GM12878 (cell line): Measurements from ENCODE around the gene ATXN1. TPM values are rescaled to one million over a fixed set of nuclear protein-coding genes. Genes with fewer than 3 reads are reported as not detected.

ENCODE experiments used
- ATAC-seq: fragments of 200-7000 bp; cut with Tn5 transposase; 3 replicates; pipeline ENCODE4 v1.9.1; 2020; ENCODE audit warnings: mild to moderate bottlenecking, moderate library complexity
- BruUV-seq: library from RNA; stranded (reverse); fragments of 400-500 nt; replicated peaks from 2 replicates; lab custom pipeline; 2021; lab: Mats Ljungman, UMichigan
- CTCF ChIA-PET: fragments of 300-600 bp; sonication (Branson Sonifier 250); formaldehyde crosslinking; extraction: SDS; loops from one replicate; lab custom pipeline; 2021; ENCODE audit warnings: inconsistent platforms; lab: Yijun Ruan, JAX
- POLR2A ChIA-PET: fragments of 350-600 bp; formaldehyde crosslinking; extraction: SDS; loops from one replicate; lab custom pipeline; 2021; ENCODE audit warnings: inconsistent platforms; lab: Charles Lee
- RAD21 ChIA-PET: fragments of 300-600 bp; sonication (Branson Sonifier 250); formaldehyde crosslinking; loops from one replicate; lab custom pipeline; 2023; ENCODE audit warnings: antibody characterized with exemption; ENCODE audit not compliant: unreplicated experiment; lab: Charles Lee
- SMC1A ChIA-PET: fragments of 300-600 bp; sonication (Branson Sonifier 250); formaldehyde crosslinking; loops from one replicate; lab custom pipeline; 2023; ENCODE audit not compliant: unreplicated experiment, uncharacterized antibody; lab: Charles Lee
- DNase-seq: peaks from one replicate; pipeline ENCODE4 v3.0.0-alpha.2; 2011; ENCODE audit warnings: low read depth, low spot score
- FAIRE-seq: peaks from 3 replicates; lab custom pipeline; 2011; peaks lifted over from hg19 to GRCh38; lab: Jason Lieb, UNC
- H2AFZ ChIP-seq: 2 replicates; pipeline ENCODE4 v1.6.0; 2011; ENCODE audit warnings: low read depth, low read length, control low read depth; ENCODE audit not compliant: control insufficient read depth
- H3K27ac ChIP-seq: 2 replicates; pipeline ENCODE4 v1.5.1; 2011; ENCODE audit warnings: control low read depth; ENCODE audit not compliant: control insufficient read depth, insufficient read depth
- H3K27me3 ChIP-seq, 2 experiments: replicated peaks in 1 of 2; 2 replicates each; pipeline versions ENCODE4 v1.6.0 to v1.6.1; 2011; ENCODE audit warnings: low read length in 1 of 2; ENCODE audit not compliant: control insufficient read depth in 2 of 2, insufficient read depth in 2 of 2
- H3K36me3 ChIP-seq, 2 experiments: 2 replicates each; pipeline ENCODE4 v1.5.1; 2011; ENCODE audit warnings: low read length in 1 of 2; ENCODE audit not compliant: control insufficient read depth in 2 of 2, insufficient read depth in 2 of 2
- H3K4me1 ChIP-seq: 2 replicates; pipeline ENCODE4 v1.6.1; 2011; ENCODE audit warnings: mild to moderate bottlenecking, low read length, moderate library complexity, mixed read lengths; ENCODE audit not compliant: control insufficient read depth, insufficient read depth
- H3K4me2 ChIP-seq: 2 replicates; pipeline ENCODE4 v1.6.0; 2011; ENCODE audit warnings: control low read depth; ENCODE audit not compliant: control insufficient read depth, insufficient read depth
- H3K4me3 ChIP-seq: fragments of 200-600 bp; sonication (generic); 2 replicates; pipeline ENCODE4 v1.5.1; 2016
- H3K79me2 ChIP-seq: 2 replicates; pipeline ENCODE4 v1.6.0; 2011; ENCODE audit warnings: low read length; ENCODE audit not compliant: control insufficient read depth, insufficient read depth
- H3K9ac ChIP-seq: 2 replicates; pipeline ENCODE4 v1.8.0; 2011; ENCODE audit warnings: low read length, control low read depth, mixed read lengths; ENCODE audit not compliant: control insufficient read depth, insufficient read depth
- H3K9me3 ChIP-seq: replicated peaks from 3 replicates; pipeline ENCODE4 v1.5.1; 2011; ENCODE audit warnings: mild to moderate bottlenecking, low read length; ENCODE audit not compliant: control insufficient read depth, insufficient read depth
- H4K20me1 ChIP-seq: 2 replicates; pipeline ENCODE4 v1.6.0; 2011; ENCODE audit not compliant: control insufficient read depth, insufficient read depth
- CBFB ChIP-seq: IDR thresholded peaks from 2 replicates; pipeline ENCODE4 v1.6.1; 2016; ENCODE audit warnings: antibody characterized with exemption, low read depth
- CREM ChIP-seq: IDR thresholded peaks from 2 replicates; pipeline ENCODE4 v1.6.1; 2014; ENCODE audit warnings: antibody characterized with exemption, low read depth
- IKZF2 ChIP-seq, 2 experiments: fragments of 450-650 bp; IDR thresholded peaks; 2 replicates each; pipeline ENCODE4 v1.6.1; 2017; ENCODE audit warnings: mild to moderate bottlenecking in 2 of 2, moderate library complexity in 2 of 2
- KLF5 ChIP-seq: fragments of 450-650 bp; IDR thresholded peaks from 2 replicates; pipeline ENCODE4 v1.6.1; 2014; ENCODE audit warnings: mild to moderate bottlenecking; ENCODE audit not compliant: partially characterized antibody
- MTA3 ChIP-seq: IDR thresholded peaks from 2 replicates; pipeline ENCODE4 v1.6.1; 2012; ENCODE audit warnings: low read length, inconsistent platforms, borderline replicate concordance
- NFYB ChIP-seq: IDR thresholded peaks from 2 replicates; pipeline ENCODE4 v1.6.1; 2011; ENCODE audit warnings: low read depth, mild to moderate bottlenecking, low read length, improper control_type of control experiment, moderate library complexity; ENCODE audit not compliant: insufficient read depth
- RFX5 ChIP-seq: IDR thresholded peaks from 2 replicates; pipeline ENCODE4 v1.6.1; 2011; ENCODE audit warnings: low read depth, low read length, improper control_type of control experiment
- WGBS: methylation state at CpG from one replicate; pipeline ENCODE4 v1.1.6; 2016; ENCODE audit warnings: low lambda C conversion rate; ENCODE audit not compliant: insufficient replicate concordance, insufficient coverage; ENCODE audit errors: missing lambda C conversion rate; 5-methylcytosine and 5-hydroxymethylcytosine counted together
- in situ Hi-C: fragments of 300-500 bp; cut with MboI; formaldehyde crosslinking; loops from 9 replicates; pipeline ENCODE4 v1.14.3; 2018; ENCODE audit warnings: mixed read lengths
- intact Hi-C: fragments of 100-400 bp; cut with micrococcal nuclease; formaldehyde crosslinking; loops from one replicate; pipeline ENCODE4 v1.14.2; 2022; ENCODE audit not compliant: unreplicated experiment
- polyA plus RNA-seq, 11 experiments: library from polyadenylated mRNA; depleted of rRNA in 4 of 11; unstranded in 6 of 11; stranded (reverse) in 5 of 11; fragments of >200 nt; fragmentation: Nextera tagmentation in 4 of 11; fragmentation: Illumina TruSeq in 1 of 11; extraction: Ambion mirVana in 4 of 11; extraction: Trizol in 1 of 11; gene quantifications; 1 replicate in 1 of 11; 2 replicates in 10 of 11; pipeline versions ENCODE4 v1.2.1 to v1.2.3, GENCODE V29; 2011 to 2016; ENCODE audit warnings: inconsistent platforms in 2 of 11, missing spikeins in 2 of 11, low read depth in 1 of 11
- total RNA-seq, 4 experiments: library from RNA; depleted of rRNA in 3 of 4; stranded (reverse); fragments of >200 nt in 3 of 4; fragmentation: Illumina TruSeq in 1 of 4; extraction: Trizol in 1 of 4; gene quantifications; 2 replicates each; pipeline versions ENCODE4 v1.2.1 to v1.2.3, GENCODE V29; 2013 to 2021

ATXN1 gene
- total and polyA plus RNA-seq, 10 of the 15 experiments (the other 5 are each of a cell fraction or from before 2014, with no cell fraction given), result 12.2 to 51.2 (median 20.5) TPM

GRCh38 chr6:16523606-16524379 lies 237.5 kb downstream of the ATXN1 start:
- Histone ChIP-seq H3K4me1 (peaks cover 9% of the 10 kb centered on the region), H3K27me3 (no peaks in the 10 kb centered on the region), H4K20me1 (no peaks in the 10 kb centered on the region), H3K27ac (no peak overlapping the region), H3K4me3 (no peak overlapping the region), H3K9me3 (no peaks in the 10 kb centered on the region), H3K9ac (no peak overlapping the region), H2AFZ (no peak overlapping the region), H3K36me3 (peaks cover 0 to 2% of the 10 kb centered on the region in 2 experiments; a peak in 3 of 4 replicates), H3K79me2 (no peaks in the 10 kb centered on the region), H3K4me2 (no peak overlapping the region)
- ChIA-PET CTCF (interaction anchor here (0.9 to 4.1 kb wide), 2 partner anchors 12 to 241 kb away, joined by 3 to 19 read pairs; no protein-coding TSS in a partner anchor), SMC1A (interaction anchor here (0.9 to 1.7 kb wide), 3 partner anchors 9 to 166 kb away, joined by 3 to 6 read pairs (median 4); no protein-coding TSS in a partner anchor), POLR2A (no interaction called here), RAD21 (no interaction called here)
- TF ChIP-seq RFX5, result no peak
- TF ChIP-seq CBFB, result no peak
- no peak for TF ChIP-seq MTA3
- no peak for TF ChIP-seq NFYB
- no peak for TF ChIP-seq KLF5
- no peak for TF ChIP-seq CREM
- TF ChIP-seq IKZF2 (IDR thresholded peaks at IDR 0.05), result no peak
- intact Hi-C loops (no loop called here), in situ Hi-C loops (no loop called here)
- 85% methylated on average over 10 of the region's 10 CpGs for WGBS
- no TSS peak for BruUV-seq
- ATAC-seq (no peak), FAIRE-seq (no peak), DNase-seq (no peak)
